Astrocyte (in vitro differentiated cells and primary cell): Measurements from ENCODE around the gene NIPBL. TPM values are rescaled to one million over a fixed set of nuclear protein-coding genes. Genes with fewer than 3 reads are reported as not detected.

Experiments used
- DNase-seq: peaks from one replicate; pipeline ENCODE4 v3.0.0-alpha.2; 2010; ENCODE audit warnings: low read depth
- FAIRE-seq: peaks from 2 replicates; lab custom pipeline; 2011; peaks lifted over from hg19 to GRCh38; lab: Jason Lieb, UNC
- H2AFZ ChIP-seq: 2 replicates; pipeline ENCODE4 v1.6.0; 2012; ENCODE audit warnings: low read depth, low read length, inconsistent platforms
- H3K27ac ChIP-seq: 2 replicates; pipeline ENCODE4 v1.5.1; 2011; ENCODE audit warnings: low read depth, low read length, inconsistent platforms
- H3K27me3 ChIP-seq: 2 replicates; pipeline ENCODE4 v1.6.0; 2011; ENCODE audit warnings: low read length, inconsistent platforms; ENCODE audit not compliant: insufficient read depth
- H3K36me3 ChIP-seq: 2 replicates; pipeline ENCODE4 v1.5.1; 2011; ENCODE audit warnings: low read length, inconsistent platforms; ENCODE audit not compliant: insufficient read depth
- H3K4me1 ChIP-seq: 2 replicates; pipeline ENCODE4 v1.5.1; 2011; ENCODE audit warnings: low read length, inconsistent platforms; ENCODE audit not compliant: insufficient read depth
- H3K4me2 ChIP-seq: 2 replicates; pipeline ENCODE4 v1.6.0; 2012; ENCODE audit warnings: low read length, inconsistent platforms
- H3K4me3 ChIP-seq: 2 replicates; pipeline ENCODE4 v1.5.1; 2011; ENCODE audit warnings: low read depth, mild to moderate bottlenecking, low read length, inconsistent platforms; ENCODE audit not compliant: insufficient read depth
- H3K79me2 ChIP-seq: 2 replicates; pipeline ENCODE4 v1.6.0; 2012; ENCODE audit warnings: mild to moderate bottlenecking, low read length, inconsistent platforms; ENCODE audit not compliant: insufficient read depth
- H3K9ac ChIP-seq: 2 replicates; pipeline ENCODE4 v1.6.0; 2012; ENCODE audit warnings: mild to moderate bottlenecking, low read length, inconsistent platforms
- H3K9me3 ChIP-seq: 2 replicates; pipeline ENCODE4 v1.5.1; 2012; ENCODE audit warnings: low read depth, mild to moderate bottlenecking, low read length, inconsistent platforms; ENCODE audit not compliant: insufficient read depth
- H4K20me1 ChIP-seq: 2 replicates; pipeline ENCODE4 v1.6.0; 2012; ENCODE audit warnings: low read length, inconsistent platforms; ENCODE audit not compliant: insufficient read depth
- H3K27ac Mint-ChIP-seq: one replicate; pipeline ENCODE4 v1.8.0; 2021; ENCODE audit warnings: mild to moderate bottlenecking, mixed read lengths; ENCODE audit not compliant: unreplicated experiment
- H3K27me3 Mint-ChIP-seq: one replicate; pipeline ENCODE4 v1.8.0; 2021; ENCODE audit warnings: low read depth, mixed read lengths; ENCODE audit not compliant: unreplicated experiment
- H3K36me3 Mint-ChIP-seq: one replicate; pipeline ENCODE4 v1.8.0; 2021; ENCODE audit warnings: low read depth, mixed read lengths; ENCODE audit not compliant: unreplicated experiment
- H3K4me1 Mint-ChIP-seq: one replicate; pipeline ENCODE4 v1.8.0; 2021; ENCODE audit warnings: low read depth, mixed read lengths; ENCODE audit not compliant: unreplicated experiment
- H3K4me3 Mint-ChIP-seq: one replicate; pipeline ENCODE4 v1.8.0; 2021; ENCODE audit warnings: mild to moderate bottlenecking, moderate library complexity, mixed read lengths; ENCODE audit not compliant: unreplicated experiment
- H3K9me3 Mint-ChIP-seq: one replicate; pipeline ENCODE4 v1.8.0; 2021; ENCODE audit warnings: mild to moderate bottlenecking, mixed read lengths; ENCODE audit not compliant: unreplicated experiment
- EZH2 ChIP-seq: IDR thresholded peaks from 2 replicates; pipeline ENCODE4 v1.6.1; 2012; ENCODE audit warnings: mild to moderate bottlenecking, low read length, inconsistent platforms; ENCODE audit not compliant: insufficient read depth
- total RNA-seq: library from RNA; stranded (reverse); gene quantifications from 2 replicates; pipeline ENCODE4 v1.2.1, GENCODE V29; 2021
- TF ChIP-seq, protein P1 (sequence below): IDR thresholded peaks from 2 replicates; pipeline ENCODE4 v1.5.1; 2011; ENCODE audit warnings: low read depth, mild to moderate bottlenecking, inconsistent platforms, low read length, moderate library complexity; ENCODE audit not compliant: insufficient read depth

NIPBL gene
- total RNA-seq, 1 donor from 2014 or later = 45.3 TPM

- peaks cover 7% of the 10 kb centered on the region for H3K36me3 ChIP-seq
- no peak overlapping the region for H2AFZ ChIP-seq
- Mint-ChIP-seq H3K36me3 (peaks cover 4% of the 10 kb centered on the region), H3K9me3 (no peaks in the 10 kb centered on the region), H3K27me3 (no peaks in the 10 kb centered on the region), H3K4me3 (no peak overlapping the region), H3K27ac (no peak overlapping the region), H3K4me1 (no peaks in the 10 kb centered on the region)
- no peaks in the 10 kb centered on the region for H4K20me1 ChIP-seq
- no peak overlapping the region for H3K9ac ChIP-seq
- no peak overlapping the region for H3K4me2 ChIP-seq
- DNase-seq (no peak), FAIRE-seq (no peak)
- no peaks in the 10 kb centered on the region for H3K27me3 ChIP-seq
- no peak overlapping the region for H3K4me3 ChIP-seq
- H3K27ac ChIP-seq = no peak overlapping the region
- H3K79me2 ChIP-seq = no peaks in the 10 kb centered on the region
- H3K9me3 ChIP-seq = no peaks in the 10 kb centered on the region
- no peak for TF ChIP-seq EZH2
- TF ChIP-seq, protein P1, sequence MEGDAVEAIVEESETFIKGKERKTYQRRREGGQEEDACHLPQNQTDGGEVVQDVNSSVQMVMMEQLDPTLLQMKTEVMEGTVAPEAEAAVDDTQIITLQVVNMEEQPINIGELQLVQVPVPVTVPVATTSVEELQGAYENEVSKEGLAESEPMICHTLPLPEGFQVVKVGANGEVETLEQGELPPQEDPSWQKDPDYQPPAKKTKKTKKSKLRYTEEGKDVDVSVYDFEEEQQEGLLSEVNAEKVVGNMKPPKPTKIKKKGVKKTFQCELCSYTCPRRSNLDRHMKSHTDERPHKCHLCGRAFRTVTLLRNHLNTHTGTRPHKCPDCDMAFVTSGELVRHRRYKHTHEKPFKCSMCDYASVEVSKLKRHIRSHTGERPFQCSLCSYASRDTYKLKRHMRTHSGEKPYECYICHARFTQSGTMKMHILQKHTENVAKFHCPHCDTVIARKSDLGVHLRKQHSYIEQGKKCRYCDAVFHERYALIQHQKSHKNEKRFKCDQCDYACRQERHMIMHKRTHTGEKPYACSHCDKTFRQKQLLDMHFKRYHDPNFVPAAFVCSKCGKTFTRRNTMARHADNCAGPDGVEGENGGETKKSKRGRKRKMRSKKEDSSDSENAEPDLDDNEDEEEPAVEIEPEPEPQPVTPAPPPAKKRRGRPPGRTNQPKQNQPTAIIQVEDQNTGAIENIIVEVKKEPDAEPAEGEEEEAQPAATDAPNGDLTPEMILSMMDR = no peak
- no peaks in the 10 kb centered on the region for H3K4me1 ChIP-seq
These were observed 158.4 kb downstream of the NIPBL start for GRCh38 chr5:37034955-37035354.

GRCh38 chr5:37037840-37038239 is 161.3 kb downstream of the NIPBL start:
- Histone ChIP-seq H4K20me1 (no peaks in the 10 kb centered on the region), H2AFZ (no peak overlapping the region), H3K27ac (no peak overlapping the region)

GRCh38 chr5:37039824-37040223 is 163.3 kb downstream of the NIPBL start:
- Histone ChIP-seq H3K36me3 (peaks cover 8% of the 10 kb centered on the region), H3K27ac (no peak overlapping the region), H3K4me1 (no peaks in the 10 kb centered on the region), H3K9me3 (no peaks in the 10 kb centered on the region), H3K27me3 (no peaks in the 10 kb centered on the region), H3K9ac (no peak overlapping the region), H3K4me3 (no peak overlapping the region), H2AFZ (no peak overlapping the region), H4K20me1 (no peaks in the 10 kb centered on the region), H3K79me2 (no peaks in the 10 kb centered on the region), H3K4me2 (no peak overlapping the region)
- H3K9me3 Mint-ChIP-seq = no peaks in the 10 kb centered on the region
- H3K36me3 Mint-ChIP-seq = peaks cover 5% of the 10 kb centered on the region
- no peak for DNase-seq
- H3K4me1 Mint-ChIP-seq = no peaks in the 10 kb centered on the region
- no peaks in the 10 kb centered on the region for H3K27me3 Mint-ChIP-seq
- FAIRE-seq = no peak
- no peak overlapping the region for H3K27ac Mint-ChIP-seq
- TF ChIP-seq EZH2 = no peak
- TF ChIP-seq, protein P1 = no peak
- H3K4me3 Mint-ChIP-seq = no peak overlapping the region

More at GRCh38 chr5:37037840-37038239, 161.3 kb downstream of the NIPBL start:
- Mint-ChIP-seq H3K4me3 (no peak overlapping the region), H3K4me1 (no peaks in the 10 kb centered on the region), H3K9me3 (no peaks in the 10 kb centered on the region), H3K36me3 (peaks cover 4% of the 10 kb centered on the region), H3K27me3 (no peaks in the 10 kb centered on the region), H3K27ac (no peak overlapping the region)
- Histone ChIP-seq H3K9me3 (no peaks in the 10 kb centered on the region), H3K9ac (no peak overlapping the region), H3K4me1 (no peaks in the 10 kb centered on the region), H3K4me2 (no peak overlapping the region), H3K27me3 (no peaks in the 10 kb centered on the region), H3K79me2 (no peaks in the 10 kb centered on the region), H3K36me3 (peaks cover 7% of the 10 kb centered on the region), H3K4me3 (no peak overlapping the region)
- no peak for DNase-seq
- TF ChIP-seq, protein P1 = no peak
- TF ChIP-seq EZH2 = no peak
- FAIRE-seq = no peak
